HG03442 (cell line): Measurements from ENCODE around the gene ECHDC3.
"Not testable (repeated sequence)": the region's sequence is repeated elsewhere in the genome, so short reads cannot be mapped to it uniquely, and the experiment has no call there.

ENCODE experiments used
- ATAC-seq: cut with Tn5 transposase; IDR thresholded peaks from one replicate; pipeline ENCODE4 v1.9.1; 2021; ENCODE audit warnings: mild to moderate bottlenecking, moderate library complexity; ENCODE audit not compliant: unreplicated experiment

Gene ECHDC3, protein sequence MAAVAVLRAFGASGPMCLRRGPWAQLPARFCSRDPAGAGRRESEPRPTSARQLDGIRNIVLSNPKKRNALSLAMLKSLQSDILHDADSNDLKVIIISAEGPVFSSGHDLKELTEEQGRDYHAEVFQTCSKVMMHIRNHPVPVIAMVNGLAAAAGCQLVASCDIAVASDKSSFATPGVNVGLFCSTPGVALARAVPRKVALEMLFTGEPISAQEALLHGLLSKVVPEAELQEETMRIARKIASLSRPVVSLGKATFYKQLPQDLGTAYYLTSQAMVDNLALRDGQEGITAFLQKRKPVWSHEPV

DNA sequence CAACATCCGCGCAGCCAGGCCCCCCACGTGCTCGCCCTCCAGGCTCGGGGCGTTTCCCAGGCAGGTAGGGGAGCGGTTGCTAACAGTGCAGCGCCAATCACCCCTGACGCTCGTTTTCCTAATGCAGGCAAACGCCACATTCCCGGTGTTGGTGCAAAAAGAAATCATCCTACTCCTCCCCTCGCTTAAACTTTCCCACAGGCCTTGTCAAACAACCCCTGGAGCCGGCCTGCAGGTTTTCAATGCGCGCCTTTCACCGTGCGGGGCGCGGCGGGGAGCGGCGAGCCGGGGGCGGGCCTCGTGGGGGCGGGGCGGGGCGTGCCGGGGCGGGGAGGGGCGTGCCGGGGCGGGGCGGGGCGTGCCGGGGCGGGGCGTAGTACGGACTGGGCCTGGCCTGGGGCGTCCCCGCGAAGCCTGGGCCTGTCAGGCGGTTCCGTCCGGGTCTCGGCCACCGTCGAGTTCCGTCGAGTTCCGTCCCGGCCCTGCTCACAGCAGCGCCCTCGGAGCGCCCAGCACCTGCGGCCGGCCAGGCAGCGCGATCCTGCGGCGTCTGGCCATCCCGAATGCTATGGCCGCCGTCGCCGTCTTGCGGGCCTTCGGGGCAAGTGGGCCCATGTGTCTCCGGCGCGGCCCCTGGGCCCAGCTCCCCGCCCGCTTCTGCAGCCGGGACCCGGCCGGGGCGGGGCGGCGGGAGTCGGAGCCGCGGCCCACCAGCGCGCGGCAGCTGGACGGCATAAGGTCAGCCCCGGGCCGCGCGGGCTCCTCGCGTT is at the start of gene ECHDC3:
ECHDC3 (plus strand) TSS at position 374 of the 770 bp plus-strand sequence; CDS start at position 569, 195 bp downstream.
- peak; percentile 77 for ATAC-seq

DNA sequence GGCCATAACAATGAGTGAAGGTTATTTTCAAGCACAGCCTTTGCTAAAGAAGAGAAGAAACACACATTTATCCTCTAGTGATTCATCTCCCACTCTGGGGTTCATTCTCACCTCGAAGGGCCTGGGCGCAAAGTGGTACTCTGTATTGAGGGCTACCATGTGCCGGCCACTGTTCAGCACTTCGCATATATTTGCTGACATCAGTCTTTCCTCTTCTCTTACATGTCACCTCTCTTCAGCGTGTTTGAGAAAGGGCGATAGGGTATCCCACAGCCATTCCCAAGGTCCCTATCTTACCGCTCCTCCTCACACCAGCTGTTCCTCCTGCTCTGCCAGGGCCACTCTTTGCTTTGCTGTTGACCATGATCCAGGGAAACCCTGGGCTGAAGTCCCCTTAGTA is 48.8 kb upstream of the ECHDC3 start:
- ATAC-seq = no peak

DNA sequence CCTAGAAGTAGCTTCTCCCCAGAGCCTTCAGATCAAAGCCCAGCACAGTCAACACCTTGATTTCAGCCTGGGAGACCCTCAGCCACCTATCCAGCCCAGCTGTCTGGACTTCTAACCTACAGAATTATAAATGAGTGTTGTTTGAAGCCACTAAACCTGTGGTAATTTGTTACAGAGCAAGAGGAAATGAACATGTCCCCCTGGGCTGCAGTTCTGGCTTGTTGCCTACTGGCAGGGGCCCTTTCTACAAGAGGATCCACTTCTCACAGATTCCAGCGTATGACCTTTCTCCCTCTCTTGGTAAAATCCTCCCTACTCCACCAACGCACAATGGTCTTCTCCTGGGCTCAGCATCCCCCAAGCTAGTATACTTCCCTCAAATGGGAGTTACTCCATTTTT is 46.4 kb upstream of the ECHDC3 start:
- ATAC-seq = no peak

DNA sequence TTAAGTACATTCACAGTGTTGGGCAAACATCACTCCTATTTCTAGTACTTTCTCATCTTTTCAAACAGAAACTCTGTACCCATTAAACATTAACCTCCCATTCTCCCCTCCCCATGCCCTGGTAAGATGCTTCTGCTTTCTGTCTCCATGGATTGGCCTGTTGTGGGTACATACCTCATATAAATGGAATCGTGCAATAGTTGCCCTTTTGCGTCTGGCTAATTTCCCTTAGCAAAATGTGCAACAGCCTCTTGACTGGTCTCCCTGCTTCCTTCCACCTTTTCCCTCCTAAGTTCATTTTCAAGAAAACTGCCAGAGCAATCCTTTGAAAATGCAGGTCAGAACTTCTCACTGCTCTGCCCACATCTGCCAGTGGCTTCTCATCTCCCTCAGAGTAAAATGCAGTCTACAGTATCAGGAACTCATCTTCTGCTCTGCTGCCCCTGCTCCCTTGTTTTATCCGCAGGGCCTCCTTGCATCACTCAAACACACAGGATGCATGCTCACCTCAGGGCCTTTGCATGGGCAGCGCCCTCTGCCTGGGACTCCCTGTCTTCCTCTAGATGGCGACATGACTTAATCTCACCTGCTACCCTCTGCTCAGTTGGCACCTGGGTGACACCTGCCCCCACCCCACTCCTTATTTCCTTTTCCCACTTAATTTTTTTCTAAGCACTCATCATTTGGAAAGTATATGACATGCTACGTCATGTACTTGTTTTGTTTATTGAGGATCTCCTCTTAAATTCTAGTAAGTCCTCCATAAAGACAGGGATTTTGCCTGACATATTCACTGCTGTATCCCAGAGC is 44.3 kb upstream of the ECHDC3 start:
- ATAC-seq = no peak

DNA sequence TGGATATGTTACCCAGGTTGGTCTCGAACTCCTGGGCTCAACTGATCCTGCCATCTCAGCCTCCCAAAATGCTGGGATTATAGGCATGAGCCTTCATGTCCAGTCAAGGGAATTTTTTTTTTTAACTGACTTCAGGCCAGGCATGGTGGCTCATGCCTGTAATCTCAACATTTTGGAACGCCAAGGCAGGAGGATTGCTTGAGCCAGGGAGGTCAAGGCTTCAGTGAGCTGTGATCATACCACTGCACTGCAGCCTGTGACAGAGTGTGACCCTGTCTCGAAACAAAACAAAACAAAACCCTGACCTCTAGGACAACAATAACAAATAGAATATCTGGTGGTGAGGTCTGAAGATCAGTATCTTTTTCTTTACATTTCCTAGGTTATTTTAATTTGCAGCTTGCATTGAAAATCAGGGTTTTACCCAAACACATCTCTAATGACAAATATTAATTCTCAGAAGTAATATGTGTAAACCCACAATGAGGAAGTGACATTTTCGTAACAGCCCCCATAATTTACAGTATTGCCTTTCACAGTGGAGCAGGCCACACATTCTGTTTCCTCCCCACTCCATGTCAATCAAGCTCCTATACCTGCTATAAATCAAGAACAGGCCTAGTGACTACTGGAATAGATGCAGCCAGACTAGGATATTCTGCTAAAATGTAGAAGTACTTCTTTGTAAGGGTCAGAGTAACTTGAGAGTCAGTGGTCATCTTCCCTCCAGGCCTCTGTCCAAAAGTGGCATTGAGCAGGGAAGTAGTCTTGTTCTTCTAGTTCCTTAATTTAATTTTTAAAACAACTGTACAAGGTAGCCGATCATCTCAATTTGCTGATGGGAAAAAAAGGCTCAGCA is 43.3 kb upstream of the ECHDC3 start:
- peak; percentile 80 for ATAC-seq

DNA sequence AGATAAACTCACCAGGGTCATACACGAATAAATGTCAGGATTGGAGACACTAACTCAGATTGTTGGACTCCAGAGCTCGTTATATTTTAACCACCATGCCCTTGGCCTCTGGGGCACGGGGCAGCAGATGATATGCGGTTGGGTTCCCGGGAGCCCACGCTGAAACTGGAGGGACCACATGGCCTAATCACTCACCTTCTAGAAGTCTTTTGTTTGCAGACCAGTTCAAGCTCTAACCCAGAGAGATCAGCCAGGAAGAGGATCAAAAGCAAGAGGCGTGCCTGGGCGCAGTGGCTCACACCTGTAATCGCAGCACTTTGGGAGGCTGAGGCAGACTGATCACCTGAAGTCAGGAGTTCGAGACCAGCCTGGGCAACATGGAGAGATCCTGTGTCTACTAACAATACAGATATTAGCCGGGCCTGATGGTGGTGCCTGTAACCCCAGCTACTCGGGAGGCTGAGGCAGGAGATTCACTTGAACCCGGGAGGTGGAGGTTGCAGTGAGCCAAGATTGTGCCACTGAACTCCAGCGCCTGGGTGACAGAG is 42.6 kb upstream of the ECHDC3 start:
- no peak for ATAC-seq

DNA sequence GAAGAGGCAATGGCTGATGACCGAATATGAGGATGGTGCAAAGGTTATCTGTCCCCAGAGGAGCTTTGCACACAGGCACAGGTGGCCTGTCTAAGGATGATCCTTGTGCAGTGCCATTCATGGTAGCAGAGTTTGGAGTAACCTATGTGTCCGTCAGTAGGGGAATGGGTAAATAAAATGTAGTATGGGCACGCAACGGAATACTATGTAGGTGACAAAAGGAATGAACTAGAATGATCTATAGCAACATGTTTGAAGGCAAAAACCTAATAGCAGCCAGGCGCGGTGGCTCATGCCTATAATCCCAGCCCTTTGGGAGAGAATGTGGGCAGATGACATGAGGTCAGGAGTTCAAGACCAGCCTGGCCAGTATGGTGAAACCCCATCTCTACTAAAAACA is 41.6 kb upstream of the ECHDC3 start:
- no peak for ATAC-seq

DNA sequence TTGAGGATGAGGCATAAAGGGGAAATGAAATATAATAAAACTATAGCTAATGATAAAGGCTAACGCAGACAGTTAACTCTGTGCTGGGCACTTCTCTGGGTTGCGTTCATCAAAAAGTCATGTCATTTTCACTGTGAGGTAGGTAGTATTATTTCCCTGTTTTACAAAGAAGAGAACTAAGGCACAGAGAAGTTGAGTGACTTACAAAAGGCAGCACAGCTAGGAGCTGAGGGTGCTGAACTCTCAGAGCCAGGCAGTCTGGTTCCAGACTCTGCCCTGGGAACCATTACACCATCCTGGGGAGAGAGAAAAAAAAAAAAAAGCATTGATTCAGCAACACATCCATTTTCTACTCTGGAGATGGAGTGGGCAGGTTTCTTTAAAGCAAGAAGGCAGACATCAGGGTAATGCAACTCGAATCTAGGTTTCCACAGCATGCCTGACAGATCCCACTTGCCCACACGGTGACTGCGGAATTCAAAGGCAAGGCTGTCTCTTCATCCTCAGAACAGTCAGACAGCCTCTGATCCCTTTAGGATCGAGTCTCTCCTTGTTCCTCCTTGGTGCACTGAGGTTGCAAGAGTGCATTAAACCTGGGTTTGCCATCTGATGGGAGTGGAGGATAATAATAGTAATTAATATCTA is 40.6 kb upstream of the ECHDC3 start:
- ATAC-seq = no peak

DNA sequence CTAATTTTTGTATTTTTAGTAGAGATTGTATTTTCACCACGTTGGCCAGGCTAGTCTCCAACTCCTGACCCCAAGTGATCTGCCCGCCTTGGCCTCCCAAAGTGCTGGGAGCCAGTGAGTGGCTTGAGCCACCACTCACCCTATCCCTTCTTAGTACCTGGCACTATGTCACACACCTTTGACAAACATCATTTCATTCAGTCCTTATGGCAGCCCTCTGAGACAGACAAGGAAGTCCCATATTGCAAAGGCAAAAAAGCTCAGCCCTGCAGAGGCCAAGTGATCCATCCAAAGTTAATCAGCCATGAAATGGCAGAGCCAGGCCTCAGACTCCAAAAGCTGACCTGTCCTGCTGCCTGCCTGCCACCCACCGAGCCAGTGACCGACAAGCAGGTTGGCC is 39.9 kb upstream of the ECHDC3 start:
- no peak for ATAC-seq

DNA sequence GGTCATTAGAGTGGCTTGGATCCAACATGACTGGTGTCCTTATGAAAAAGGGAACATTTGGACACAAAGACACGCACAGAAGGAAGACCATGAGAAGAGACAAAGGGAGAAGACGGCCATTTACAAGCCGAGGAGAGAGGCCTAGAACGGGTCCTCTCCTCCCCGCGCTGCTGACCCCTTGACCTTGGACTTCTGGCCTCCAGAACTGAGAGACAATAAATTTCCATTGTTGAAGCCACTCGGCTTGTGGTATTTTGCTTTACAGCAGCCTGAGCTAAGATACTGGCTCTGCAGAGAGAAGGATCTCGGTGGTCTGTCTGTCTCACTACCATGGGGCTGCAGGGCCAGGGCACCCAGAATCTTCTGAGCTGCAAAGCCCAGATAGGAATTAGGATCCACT is 38.1 kb upstream of the ECHDC3 start:
- ATAC-seq = no peak

DNA sequence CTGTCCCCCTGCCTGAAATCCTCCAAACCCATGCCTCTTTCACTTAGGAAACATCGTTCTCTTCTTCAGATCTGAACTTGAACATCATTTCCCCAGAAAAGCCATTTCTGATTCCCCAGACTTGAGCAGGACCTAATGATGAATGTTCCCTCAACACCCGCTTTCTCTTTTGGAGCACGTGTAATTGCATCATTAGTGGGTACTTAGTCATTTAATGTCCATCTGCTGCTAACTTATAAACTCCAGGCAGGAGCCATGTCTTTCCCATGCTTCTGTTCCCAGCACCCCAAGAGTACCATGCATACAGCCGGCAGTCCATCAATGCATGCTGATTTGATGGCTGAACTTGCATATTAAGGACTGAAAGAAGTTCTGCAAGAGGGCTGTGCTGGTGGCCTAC is 36.5 kb upstream of the ECHDC3 start:
- ATAC-seq = no peak

DNA sequence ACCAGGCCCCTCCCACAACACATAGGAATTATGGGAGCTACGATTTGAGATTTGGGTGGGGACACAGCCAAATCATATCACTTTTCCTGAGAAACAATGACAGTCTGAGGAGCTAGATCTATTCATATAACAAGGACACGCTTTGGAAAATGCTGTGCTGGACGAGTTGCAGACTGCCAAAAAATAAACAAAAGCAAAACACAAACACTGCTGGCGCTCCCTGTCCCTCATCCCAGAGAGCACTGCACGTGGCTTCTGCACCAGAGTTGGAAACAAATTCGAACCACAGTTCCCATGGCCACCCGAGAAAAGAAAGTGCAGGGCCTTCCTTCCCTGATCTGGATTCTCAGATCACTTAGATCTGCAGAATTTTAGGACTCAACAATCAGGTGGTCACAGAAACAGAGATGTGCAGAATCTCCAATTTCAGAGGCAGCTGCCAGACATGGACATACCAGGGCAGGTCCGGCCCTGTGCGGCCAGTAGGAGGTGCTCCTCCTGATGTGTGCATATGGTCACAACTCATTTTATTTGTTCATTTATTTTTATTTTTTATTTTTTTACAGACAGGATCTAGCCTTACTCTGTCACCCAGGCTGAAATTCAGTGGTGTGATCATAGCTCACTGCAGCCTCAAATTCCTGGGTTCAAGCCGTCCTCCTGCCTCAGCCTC is 35.2 kb upstream of the ECHDC3 start:
- no peak for ATAC-seq

DNA sequence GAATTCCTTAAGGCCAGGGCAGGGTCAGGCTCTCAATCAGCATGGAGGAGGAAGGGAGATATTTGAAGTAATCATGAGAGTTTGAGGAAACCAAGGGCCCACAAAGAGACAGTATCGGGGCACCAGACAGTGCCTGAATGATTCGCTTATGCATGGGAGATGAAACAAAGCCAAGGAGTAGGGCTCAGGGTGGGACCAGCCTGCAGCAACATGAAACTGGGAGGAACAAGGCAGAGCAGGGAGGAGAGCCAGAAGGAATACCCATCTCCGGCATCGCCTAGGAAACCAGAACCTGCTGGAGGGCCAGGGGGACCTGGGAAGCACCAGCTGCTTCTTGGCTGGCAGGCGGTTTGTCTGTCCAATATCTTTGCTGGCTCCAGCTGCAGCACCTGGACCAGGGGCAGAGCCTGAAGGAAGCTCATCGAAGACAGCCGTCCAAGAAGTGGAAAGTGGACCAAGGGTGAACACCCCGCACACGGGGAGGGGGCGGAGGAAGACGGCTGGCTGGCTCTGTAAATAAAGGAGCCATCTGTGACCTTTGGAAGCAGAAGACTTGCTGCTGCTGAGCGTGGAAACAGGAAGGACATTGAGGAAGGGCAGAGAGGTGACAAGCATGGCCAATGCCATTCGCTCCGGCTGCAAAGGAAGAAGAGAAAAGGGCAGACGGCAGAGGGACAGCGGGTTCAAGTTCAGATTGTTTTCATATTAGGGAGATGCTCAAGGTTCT is 34.4 kb upstream of the ECHDC3 start:
- ATAC-seq = no peak

DNA sequence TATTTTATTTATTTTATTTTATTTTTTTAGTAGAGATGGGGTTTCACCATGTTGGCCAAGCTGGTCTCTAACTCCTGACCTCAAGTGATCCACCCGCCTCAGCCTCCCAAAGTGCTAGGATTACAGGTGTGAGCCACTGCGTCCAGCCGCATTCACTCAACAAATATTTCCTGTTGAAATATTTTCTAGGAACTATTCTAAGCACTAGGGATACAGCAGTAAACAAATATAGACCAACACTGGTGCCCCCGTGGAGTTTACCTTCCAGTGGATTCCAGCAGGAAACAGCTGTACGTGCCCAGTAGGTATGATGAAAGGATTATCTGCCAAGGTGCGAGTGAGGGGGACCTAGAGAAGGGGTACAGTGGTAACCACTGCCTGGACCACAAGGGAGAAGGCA is 33.4 kb upstream of the ECHDC3 start:
- not testable (repeated sequence) for ATAC-seq

DNA sequence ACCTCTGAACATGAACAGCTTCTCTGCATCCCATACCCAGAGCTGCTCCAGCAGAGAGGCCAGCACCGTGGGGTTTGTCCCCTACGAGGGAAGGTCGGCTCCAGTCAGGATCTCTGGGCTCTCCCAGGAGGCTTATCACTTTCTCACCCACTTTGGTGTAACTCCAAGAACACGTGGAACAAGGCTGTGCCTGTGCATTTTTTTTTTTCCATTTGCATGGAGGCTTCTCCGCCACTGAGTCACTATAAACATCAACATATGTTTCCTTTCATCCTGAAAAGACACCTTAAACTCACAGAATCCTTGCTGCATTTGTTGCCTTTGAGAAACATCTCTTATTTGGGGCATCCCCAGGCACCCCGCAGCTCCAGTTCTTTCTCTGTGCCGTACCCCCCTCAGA is 29.4 kb upstream of the ECHDC3 start:
- ATAC-seq = no peak

DNA sequence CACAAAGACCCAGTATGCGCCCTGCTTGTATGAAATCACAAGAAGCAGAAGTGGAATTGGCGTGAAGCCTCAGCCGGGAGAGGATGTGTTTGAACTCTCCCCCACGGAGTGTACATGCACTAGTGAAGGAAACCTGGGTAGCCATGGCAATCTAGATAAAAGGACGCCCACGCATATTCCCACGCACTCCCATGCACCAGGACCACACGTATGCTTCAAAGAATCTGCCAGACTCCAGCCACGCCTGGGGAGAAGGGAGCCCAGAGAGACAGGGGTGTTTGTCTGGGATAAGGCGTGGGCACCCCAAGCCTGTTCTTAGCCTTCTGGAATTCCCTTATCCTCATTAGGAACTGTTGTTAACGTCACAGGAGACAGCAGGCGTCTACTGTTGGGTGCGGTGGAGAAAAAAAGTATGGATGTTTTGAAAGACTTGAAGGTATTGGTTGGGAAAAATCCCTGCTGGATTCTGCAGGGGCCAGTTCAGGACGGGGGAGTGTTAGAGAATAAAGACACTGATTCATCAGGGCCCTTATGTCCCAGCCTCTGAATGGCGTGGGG is 28.9 kb upstream of the ECHDC3 start:
- no peak for ATAC-seq

DNA sequence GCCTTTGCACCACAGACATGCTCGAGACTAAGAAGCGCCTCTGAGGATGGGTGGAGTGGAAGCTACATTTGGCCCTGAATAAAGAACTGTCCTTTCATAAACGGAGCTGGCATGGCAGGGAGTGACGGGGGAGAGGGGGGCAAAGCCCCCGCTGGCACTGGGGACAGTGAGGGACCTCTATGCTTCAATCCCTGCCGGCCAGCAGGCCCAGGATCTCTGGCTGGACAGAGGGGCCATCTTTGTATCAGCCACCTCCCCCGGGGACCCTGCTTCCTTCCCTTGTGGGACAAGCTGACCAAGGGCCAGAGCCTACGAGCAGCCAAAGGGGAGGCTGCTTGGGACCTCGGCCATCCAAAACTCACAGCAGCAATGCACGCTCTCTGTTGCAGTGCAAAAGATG is 28.2 kb upstream of the ECHDC3 start:
- no peak for ATAC-seq

DNA sequence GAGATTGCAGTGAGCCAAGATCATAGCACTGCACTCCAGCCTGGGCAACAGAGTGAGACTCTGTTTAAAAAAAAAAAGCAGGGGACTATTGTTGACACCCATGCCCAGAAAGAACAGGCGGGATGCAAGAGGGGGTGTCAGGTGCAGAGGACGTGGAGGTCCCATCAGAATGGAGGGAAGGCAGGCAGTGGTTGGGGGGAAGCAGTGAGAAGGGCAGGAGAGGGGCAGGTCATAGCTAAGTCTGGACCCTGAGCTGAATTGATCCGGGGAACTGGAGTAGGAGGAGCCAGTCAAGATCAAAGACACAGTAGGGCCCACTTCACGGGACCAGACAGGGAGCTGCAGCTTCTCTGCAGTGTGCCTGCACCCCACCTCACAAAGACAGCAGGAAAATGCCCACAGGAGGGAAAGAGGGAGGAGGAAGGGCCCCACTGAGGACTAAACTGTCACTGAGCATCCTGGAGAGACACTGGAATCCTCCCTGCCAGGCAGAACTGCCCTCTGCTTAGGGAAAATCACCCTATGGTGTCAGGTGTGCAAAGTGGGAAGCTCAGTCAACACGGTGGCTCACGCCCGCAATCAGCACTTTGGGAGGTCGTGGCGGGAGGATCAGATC is 27.3 kb upstream of the ECHDC3 start:
- no peak for ATAC-seq
